DMS53 treated with DMSO at 0.1 percent for 48 hours (cell line): ENCODE measurements around the gene MAN1A1.

ENCODE experiments used
- DNase-seq: peaks from one replicate; lab custom pipeline; 2025; ENCODE audit not compliant: unreplicated experiment; lab: John Stamatoyannopoulos, UW

The MAN1A1 gene

GRCh38 chr6:119152187-119152586 is 197.4 kb downstream of the MAN1A1 start:
- no peak for DNase-seq

DNA sequence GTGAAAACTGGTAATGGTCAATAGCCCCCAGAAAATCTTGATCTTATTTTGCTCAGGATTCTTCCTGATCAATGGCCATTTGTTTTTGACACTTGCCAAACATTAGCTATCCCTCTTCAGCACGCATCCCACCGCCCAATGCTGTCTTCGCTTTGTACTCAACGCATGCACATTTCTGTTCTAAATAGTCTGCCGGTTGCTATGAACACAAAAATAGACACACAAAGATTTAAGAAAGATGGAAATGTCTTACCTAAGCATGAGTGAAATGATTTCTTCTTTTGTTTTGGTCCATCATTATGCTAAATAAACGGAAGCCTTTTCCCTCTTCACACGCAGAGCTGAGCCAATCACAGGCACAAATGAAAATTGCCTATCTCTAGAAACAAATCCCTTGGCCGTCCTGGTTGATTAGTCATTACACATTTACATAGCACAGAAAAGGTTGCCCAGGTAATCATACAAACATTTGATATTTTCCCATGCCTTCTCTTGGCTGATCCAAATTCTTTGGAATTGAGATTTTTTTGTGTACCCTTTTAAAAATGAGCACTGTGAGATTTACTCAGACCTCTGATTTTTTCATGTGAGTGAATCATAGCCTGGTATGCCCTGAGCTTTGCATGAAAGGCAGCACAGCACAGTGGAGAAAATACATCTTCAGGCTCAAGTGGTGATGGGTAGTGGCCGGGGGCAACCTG is 200.6 kb downstream of the MAN1A1 start:
- DNase-seq = no peak

GRCh38 chr6:119148098-119148824 is 201.3 kb downstream of the MAN1A1 start:
- DNase-seq = peak; percentile 20

DNA sequence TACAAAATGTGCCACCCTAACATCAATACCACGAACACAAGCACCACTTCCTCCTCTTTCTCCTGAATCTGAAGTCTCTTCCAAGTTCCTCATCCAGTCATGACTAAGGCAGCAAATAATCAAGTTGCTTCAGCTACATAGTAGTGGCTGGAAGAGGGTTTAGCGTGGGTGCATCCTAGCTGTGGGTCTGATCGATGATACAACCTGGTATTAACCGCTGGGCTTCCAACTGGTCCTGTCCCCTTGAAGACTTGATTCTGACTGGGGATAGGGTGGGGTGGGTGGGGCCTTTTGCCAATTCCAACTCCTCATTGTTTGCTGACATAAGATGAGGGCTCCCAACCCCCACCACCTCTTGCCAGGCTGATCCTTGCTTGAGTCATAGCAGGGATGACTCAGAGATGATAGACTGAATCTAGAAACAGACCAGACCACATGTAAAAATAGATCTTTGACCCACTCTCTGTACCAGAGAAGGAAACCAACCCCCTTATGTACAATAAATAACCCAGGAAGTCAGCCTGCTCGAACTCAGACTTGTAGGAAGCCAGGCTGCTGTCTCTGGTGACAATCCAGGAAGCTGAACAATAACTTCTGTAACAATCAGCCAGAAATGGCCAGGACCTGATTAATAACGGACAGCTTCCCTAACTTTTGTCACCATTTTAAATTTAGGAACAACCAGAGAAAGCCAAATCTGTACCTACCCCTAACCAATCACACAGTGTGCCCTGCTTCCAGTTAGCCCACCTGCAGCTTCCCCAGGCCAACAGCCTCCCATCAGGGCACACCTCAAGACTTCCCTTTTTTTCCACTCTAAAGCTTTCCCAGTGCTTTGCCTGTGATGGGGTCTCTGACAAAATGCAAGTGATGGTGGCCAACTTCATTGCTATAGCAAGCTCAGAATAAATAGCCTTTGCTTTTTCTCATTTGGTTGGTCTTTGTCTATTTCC is 202.2 kb downstream of the MAN1A1 start:
- peak; percentile 44 for DNase-seq

DNA sequence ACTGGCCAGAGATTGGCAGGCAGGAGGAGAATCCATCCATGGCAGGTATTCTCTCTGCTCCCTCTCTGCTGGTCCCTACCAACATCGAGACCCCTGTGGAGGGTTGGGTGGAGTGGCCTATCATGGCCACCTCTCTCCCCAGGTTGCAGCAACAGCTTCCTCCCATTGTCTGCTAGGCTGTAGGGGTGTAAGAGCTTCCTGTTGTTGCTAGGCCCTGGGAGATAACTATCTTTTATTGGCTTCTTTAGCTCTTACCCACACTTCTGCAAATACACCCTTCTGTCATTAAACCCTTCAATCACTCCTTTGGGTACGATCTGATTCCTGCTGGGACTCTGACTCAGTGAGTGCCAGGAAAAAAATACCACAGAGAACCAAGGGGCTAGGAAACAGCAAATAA is 204.4 kb downstream of the MAN1A1 start:
- no peak for DNase-seq

DNA sequence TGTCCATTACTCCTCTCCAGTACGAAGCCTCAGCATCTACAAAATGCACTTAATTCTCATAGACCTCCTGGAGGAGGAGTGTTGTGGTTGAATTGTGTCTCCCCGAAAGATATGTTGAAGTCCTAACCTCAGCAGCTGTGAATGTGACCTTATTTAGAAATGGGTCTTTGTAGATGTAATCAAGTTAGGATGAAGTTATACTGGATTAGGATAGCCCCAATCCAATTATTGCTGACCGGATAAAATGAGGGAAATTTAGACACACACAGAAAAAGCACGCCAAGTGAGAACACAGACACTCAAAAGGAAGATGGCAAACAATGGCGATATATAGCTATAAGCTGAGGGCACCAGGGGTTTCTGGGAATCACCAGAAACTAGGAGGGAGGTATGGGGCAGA is 206.9 kb downstream of the MAN1A1 start:
- no peak for DNase-seq

DNA sequence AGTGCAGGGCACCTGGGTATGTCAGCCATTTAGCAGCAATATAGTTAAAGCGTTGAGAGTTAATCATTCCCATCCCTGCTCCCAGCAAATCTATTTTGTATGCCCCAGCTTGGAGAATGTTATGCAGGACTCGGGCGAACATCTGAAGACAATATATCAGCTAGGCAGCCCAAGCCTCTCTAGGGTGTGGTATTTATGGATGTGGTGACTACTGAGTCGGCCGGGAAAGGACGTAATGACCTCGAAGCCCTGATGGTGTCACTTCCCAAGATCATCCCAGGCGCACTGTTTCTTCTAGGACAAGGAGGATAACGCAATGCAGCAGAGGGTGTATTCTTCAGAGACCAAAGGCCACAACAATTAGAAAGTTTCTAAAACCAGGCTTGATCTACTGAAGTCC is 207.5 kb downstream of the MAN1A1 start:
- DNase-seq = no peak

- DNase-seq = no peak
These were observed 209.1 kb downstream of the MAN1A1 start for GRCh38 chr6:119140196-119141140.

- no peak for DNase-seq
These were observed 210.5 kb downstream of the MAN1A1 start for GRCh38 chr6:119138906-119139541.

DNA sequence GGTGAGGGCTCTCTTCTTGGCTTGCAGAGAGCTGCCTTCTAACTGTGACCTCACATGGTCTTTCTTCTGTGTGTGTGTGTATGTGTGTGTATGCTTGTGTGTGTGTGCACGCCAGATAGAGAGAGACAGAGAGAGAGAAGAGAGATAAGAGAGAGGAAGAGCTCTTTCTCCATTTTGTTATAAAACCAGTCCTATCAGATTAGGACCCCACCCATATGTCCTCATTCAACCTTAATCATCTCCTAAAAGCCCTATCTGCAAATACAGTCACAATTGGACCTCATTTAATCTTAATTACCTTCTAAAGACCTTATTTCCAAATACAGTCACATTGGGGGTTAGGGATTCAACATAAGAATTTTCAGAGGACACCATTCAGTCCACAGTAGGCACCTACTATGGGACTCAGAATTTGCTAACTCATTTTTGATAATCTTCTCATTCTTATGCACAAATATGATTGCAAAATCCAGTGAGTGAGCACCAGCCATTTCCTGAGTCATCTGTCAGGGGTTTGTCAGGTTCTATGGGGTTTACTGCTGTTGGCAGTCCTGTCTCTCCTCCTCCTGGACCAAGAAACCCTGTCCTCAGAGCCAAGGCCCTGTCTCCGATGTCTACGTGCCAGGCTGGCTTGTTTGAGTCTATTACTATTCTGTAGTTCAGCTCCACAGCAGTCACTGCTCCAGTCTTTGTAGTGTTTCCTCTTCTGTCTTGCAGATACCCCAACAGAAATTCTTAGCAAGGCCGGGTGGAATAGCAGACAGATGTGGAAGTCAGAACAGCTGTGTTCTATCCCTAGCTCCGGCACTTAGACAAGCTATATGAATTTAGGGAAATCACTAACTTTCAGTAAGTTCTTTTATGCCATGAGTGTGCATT is 212.1 kb downstream of the MAN1A1 start:
- DNase-seq = no peak

- DNase-seq = no peak
These were observed 214.8 kb downstream of the MAN1A1 start for GRCh38 chr6:119134752-119135151.

- DNase-seq = no peak
These were observed 216.2 kb downstream of the MAN1A1 start for GRCh38 chr6:119133400-119133799.

DNA sequence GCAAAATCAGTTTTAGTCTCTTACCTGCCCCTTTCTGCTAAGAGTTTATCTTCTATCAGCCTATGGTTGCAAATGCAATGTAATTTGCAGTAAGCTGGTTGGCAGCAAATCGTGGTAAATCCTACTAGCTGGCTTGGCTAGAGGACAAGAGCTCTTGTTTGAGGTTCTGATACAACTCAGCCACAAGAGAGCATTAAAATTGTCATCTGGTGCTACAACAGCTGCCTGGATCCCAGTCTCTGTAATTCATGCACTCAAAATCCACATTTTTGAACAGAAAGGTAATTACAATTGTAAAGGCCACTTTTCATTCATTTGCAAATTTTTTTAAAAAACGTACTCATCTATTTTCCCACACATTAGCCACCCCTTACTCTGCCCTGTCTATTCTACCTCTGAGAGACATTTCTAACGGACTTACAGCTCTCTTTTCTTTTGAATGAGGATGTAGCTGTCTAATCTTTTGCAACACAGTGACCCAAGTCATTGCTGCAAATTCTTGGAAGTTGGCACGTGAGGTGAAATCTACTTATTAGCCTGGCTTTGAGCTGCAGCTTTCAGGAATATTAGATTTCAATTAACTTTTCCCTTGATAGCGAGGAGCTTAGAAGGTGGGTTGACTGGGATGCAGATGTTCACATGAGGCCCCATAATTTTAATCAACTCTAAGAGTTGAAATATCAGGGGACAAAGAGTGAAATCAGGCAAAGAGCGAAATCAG is 217.1 kb downstream of the MAN1A1 start:
- no peak for DNase-seq

- peak; percentile 54 for DNase-seq
These were observed 219.5 kb downstream of the MAN1A1 start for GRCh38 chr6:119129968-119130484.

GRCh38 chr6:119129148-119129967 is 220.2 kb downstream of the MAN1A1 start:
- peak; percentile 24 for DNase-seq

DNA sequence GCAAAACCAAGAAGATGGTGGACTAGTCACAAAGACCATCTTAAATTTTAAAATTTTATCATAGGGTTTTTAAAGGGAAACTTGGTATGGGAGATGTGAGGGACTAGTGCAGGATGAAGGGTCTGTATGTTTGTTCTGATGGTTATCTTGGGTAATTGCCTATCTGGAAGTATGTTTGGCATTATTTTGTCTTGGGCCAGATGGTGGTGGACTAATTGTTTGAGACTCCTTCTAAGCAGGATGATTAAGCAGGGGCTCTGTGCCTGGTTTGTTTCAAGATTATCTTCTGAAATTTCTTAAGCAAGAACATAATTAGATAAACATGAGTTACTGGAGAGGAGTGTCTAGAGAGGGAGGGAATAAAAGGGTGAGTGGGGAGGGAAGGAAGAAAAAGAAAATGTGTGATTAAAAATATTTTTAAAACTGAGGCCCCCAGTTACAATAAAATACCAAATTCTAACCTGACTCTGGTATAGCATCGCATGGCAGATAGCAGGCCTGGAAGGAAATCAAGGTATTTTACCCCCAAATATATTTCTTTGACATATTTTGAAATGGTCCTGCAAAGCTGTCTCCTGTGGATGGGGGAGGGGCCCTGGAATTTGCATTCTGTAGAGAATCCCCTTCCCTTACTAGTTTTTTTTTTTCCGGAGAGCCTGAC is 221.2 kb downstream of the MAN1A1 start:
- DNase-seq = no peak

GRCh38 chr6:119127627-119128026 is 221.9 kb downstream of the MAN1A1 start:
- DNase-seq = no peak
